ENCODE data around the gene COL28A1. TPM values are rescaled to one million over a fixed set of nuclear protein-coding genes. Genes with fewer than 3 reads are reported as not detected.

COL28A1 gene
- polyA plus RNA-seq, 3 donors = not detected

- Histone ChIP-seq H3K4me2 (replicated peaks; ENCODE audit: extremely low read depth, low read length, poor library complexity, severe bottlenecking) (no peak overlapping the region), H3K9ac (ENCODE audit: insufficient read depth, low read length, poor library complexity, severe bottlenecking) (no peak overlapping the region), H3K4me1 (ENCODE audit: control insufficient read depth in 1 of 2, insufficient read depth in 2 of 2, low read length in 2 of 2) (no peaks in the 10 kb centered on the region), H3K27ac (ENCODE audit: low read depth in 1 of 2, low read length in 2 of 2) (no peak overlapping the region), H2AFZ (ENCODE audit: insufficient read depth, low read depth, low read length, poor library complexity, severe bottlenecking) (no peak overlapping the region), H3K36me3 (replicated peaks in 1 of 2; ENCODE audit: control insufficient read depth in 1 of 2, insufficient read depth in 2 of 2, low read length in 2 of 2) (no peaks in the 10 kb centered on the region), H3K4me3 (replicated peaks in 1 of 3; ENCODE audit: low read depth in 2 of 3, low read length in 3 of 3) (no peak overlapping the region), H3K9me3 (replicated peaks in 1 of 2; ENCODE audit: control insufficient read depth in 1 of 2, insufficient read depth in 1 of 2, low read length in 2 of 2) (no peaks in the 10 kb centered on the region), H3K79me2 (ENCODE audit: insufficient read depth, low read length) (no peaks in the 10 kb centered on the region), H4K20me1 (ENCODE audit: insufficient read depth, low read length) (no peaks in the 10 kb centered on the region), H3K27me3 (ENCODE audit: control insufficient read depth in 2 of 2, insufficient read depth in 2 of 2, low read length in 2 of 2) (no peaks in the 10 kb centered on the region)
- intact Hi-C loops (cut with micrococcal nuclease) = no loop called here
- Mint-ChIP-seq H3K27ac (no peak overlapping the region), H3K27me3 (ENCODE audit: low read depth in 3 of 3) (peaks cover 0 to 3% (median 0%) of the 10 kb centered on the region in 3 donors), H3K4me1 (peaks cover 1% of the 10 kb centered on the region), H3K4me3 (no peak overlapping the region), H3K9me3 (peaks cover 0 to 2% (median 0%) of the 10 kb centered on the region in 7 donors), H3K36me3 (no peaks in the 10 kb centered on the region)
- no CpG with 5 or more reads among the region's 5 CpGs for WGBS (ENCODE audit: insufficient coverage)
- TF ChIP-seq, protein P1, sequence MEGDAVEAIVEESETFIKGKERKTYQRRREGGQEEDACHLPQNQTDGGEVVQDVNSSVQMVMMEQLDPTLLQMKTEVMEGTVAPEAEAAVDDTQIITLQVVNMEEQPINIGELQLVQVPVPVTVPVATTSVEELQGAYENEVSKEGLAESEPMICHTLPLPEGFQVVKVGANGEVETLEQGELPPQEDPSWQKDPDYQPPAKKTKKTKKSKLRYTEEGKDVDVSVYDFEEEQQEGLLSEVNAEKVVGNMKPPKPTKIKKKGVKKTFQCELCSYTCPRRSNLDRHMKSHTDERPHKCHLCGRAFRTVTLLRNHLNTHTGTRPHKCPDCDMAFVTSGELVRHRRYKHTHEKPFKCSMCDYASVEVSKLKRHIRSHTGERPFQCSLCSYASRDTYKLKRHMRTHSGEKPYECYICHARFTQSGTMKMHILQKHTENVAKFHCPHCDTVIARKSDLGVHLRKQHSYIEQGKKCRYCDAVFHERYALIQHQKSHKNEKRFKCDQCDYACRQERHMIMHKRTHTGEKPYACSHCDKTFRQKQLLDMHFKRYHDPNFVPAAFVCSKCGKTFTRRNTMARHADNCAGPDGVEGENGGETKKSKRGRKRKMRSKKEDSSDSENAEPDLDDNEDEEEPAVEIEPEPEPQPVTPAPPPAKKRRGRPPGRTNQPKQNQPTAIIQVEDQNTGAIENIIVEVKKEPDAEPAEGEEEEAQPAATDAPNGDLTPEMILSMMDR (IDR thresholded peaks at IDR 0.05) = no peak
- DNase-seq = no peak
Observed at GRCh38 chr7:7536396-7537019, 835 bp upstream of the COL28A1 start.

- H3K4me2 ChIP-seq (replicated peaks; ENCODE audit: extremely low read depth, low read length, poor library complexity, severe bottlenecking) = no peak overlapping the region
- H3K27me3 ChIP-seq (ENCODE audit: control insufficient read depth in 2 of 2, insufficient read depth in 2 of 2, low read length in 2 of 2) = no peaks in the 10 kb centered on the region
- WGBS (ENCODE audit: insufficient coverage) = no CpG with 5 or more reads among the region's 3 CpGs
- H3K9ac ChIP-seq (ENCODE audit: insufficient read depth, low read length, poor library complexity, severe bottlenecking) = no peak overlapping the region
- Mint-ChIP-seq H3K4me3 (no peak overlapping the region), H3K36me3 (no peaks in the 10 kb centered on the region), H3K4me1 (no peaks in the 10 kb centered on the region), H3K27me3 (ENCODE audit: low read depth in 3 of 3) (peaks cover 0 to 5% (median 0%) of the 10 kb centered on the region in 3 donors), H3K9me3 (peaks cover 0 to 2% (median 0%) of the 10 kb centered on the region in 7 donors), H3K27ac (no peak overlapping the region)
- TF ChIP-seq, protein P1 (IDR thresholded peaks at IDR 0.05) = no peak
- H3K79me2 ChIP-seq (ENCODE audit: insufficient read depth, low read length) = no peaks in the 10 kb centered on the region
- no peaks in the 10 kb centered on the region for H3K36me3 ChIP-seq (replicated peaks in 1 of 2; ENCODE audit: control insufficient read depth in 1 of 2, insufficient read depth in 2 of 2, low read length in 2 of 2)
- no peak overlapping the region for H3K4me3 ChIP-seq (replicated peaks in 1 of 3; ENCODE audit: low read depth in 2 of 3, low read length in 3 of 3)
- no peak overlapping the region for H3K27ac ChIP-seq (ENCODE audit: low read depth in 1 of 2, low read length in 2 of 2)
- intact Hi-C loops (cut with micrococcal nuclease) = no loop called here
- H4K20me1 ChIP-seq (ENCODE audit: insufficient read depth, low read length) = no peaks in the 10 kb centered on the region
- no peak overlapping the region for H2AFZ ChIP-seq (ENCODE audit: insufficient read depth, low read depth, low read length, poor library complexity, severe bottlenecking)
- H3K9me3 ChIP-seq (replicated peaks in 1 of 2; ENCODE audit: control insufficient read depth in 1 of 2, insufficient read depth in 1 of 2, low read length in 2 of 2) = no peaks in the 10 kb centered on the region
- H3K4me1 ChIP-seq (ENCODE audit: control insufficient read depth in 1 of 2, insufficient read depth in 2 of 2, low read length in 2 of 2) = no peaks in the 10 kb centered on the region
- DNase-seq = no peak
Observed at GRCh38 chr7:7533831-7534430, 1.7 kb downstream of the COL28A1 start.
